ENCODE data around the gene LOXHD1.

- TF ChIP-seq CTCF (IDR thresholded peaks at IDR 0.05) (no peak), POLR2A (IDR thresholded peaks at IDR 0.05; ENCODE audit: low read depth) (no peak), EP300 (IDR thresholded peaks at IDR 0.05) (no peak), POLR2AphosphoS5 (IDR thresholded peaks at IDR 0.05) (no peak)
Observed at GRCh38 chr18:46431522-46432171, 225.4 kb downstream of the LOXHD1 start.
